Medulla oblongata (tissue), 1 donor: ENCODE results near the gene CACTIN.
"Not testable (repeated sequence)": the region's sequence is repeated elsewhere in the genome, so short reads cannot be mapped to it uniquely, and the experiment has no call there.

Experiments
- DNase-seq: peaks from one replicate; pipeline ENCODE4 v3.0.0-alpha.2; 2015; ENCODE audit errors: extremely low spot score

The CACTIN gene

GRCh38 chr19:3572132-3572854, 54.3 kb downstream of the CACTIN start:
- peak; percentile 100 for DNase-seq

GRCh38 chr19:3570606-3571011, 56.0 kb downstream of the CACTIN start:
- DNase-seq, result peak; percentile 86

GRCh38 chr19:3570042-3570441, 56.5 kb downstream of the CACTIN start:
- not testable (repeated sequence) for DNase-seq

GRCh38 chr19:3565139-3565538, 61.5 kb downstream of the CACTIN start:
- no peak for DNase-seq

- no peak for DNase-seq
Measured at GRCh38 chr19:3563709-3564524, 62.7 kb downstream of the CACTIN start.
